SHP77 (cell line): ENCODE data around the gene YKT6.
A peak's percentile ranks its signal among the peaks of the same experiment; 100 is the strongest.
"Not testable (repeated sequence)": the region's sequence is repeated elsewhere in the genome, so short reads cannot be mapped to it uniquely, and the experiment has no call there.

Experiments used
- DNase-seq, 2 experiments: peaks; one replicate each; lab custom pipeline; 2025; lab: John Stamatoyannopoulos, UW

Gene YKT6

GRCh38 chr7:44172352-44172751, 28.4 kb upstream of the YKT6 start:
- no peak for DNase-seq

DNA sequence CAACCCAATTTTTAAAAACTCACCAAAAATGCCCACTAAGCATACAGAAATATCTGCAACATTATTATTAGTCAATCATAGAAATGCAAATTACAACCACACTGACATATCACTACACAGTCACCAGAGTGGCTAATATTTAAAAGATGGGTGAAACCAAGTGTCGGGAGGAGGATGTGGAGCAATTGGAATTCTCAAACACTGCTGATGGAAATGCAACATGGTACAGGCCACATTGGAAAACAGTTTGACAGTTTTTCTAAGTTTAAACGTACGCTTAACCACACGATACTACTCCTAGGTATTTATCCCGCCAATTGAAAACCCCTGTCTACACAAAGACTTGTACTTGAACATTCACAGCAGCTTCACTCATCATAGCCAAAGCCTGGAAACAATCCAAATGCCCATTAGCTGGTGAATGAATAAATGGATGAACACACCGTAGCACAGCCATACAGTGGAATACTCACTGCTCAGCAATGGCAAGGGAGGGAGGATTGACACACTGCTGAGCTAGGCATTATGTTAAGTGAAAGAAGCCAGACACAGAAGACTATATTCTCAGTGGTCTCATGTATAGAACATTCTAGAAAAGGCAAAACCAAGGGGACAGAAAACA, 27.9 kb upstream of the YKT6 start:
- no peak for DNase-seq

DNA sequence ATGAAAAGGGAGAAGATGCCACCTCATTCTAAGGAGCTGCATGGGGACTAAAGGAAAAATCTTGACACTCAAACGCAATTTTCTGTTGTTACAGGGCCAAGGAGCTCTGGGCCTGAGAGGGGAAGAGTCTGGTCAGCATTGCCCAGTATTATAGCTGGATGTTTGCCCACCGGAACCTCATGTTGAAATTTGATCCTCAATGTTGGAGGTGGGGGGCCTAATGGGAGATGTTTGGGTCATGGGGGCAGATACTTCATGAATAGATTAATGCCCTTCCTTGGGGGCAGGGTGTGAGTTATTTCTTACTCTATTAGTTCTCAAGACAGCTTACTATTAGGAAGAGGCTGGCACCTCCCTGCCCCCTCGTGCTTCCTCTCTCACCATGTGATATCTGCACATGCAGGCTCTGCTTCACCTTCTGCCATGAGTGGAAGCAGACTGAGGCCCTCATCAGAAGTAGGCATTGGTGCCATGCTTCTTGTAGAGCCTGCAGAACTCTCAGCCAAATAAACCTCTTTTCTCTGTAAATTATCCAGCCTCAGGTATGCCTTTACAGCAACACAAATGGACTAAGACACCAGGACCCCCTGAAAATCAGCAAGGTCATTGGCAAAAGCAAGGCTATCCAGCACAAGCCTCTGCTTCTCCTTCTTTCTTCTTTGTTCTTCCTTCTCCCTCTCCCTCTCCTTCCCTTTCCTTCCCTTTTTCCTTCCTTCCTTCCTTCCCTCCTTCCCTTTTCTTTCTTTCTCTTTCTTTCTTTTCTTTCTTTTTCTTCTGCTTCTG, 26.7 kb upstream of the YKT6 start:
- no peak for DNase-seq

DNA sequence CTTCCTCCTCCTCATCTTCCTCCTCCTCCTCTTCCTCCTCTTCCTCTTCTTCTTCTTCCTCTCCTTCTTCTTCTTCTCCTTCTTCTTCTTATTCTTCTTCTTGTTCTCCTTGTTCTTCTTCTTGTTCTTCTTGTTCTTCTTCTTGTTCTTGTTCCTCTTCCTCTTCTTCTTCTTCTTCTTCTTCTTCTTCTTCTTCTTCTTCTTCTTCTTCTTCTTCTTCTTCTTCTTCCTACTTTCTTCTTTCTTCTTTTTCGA, 26.2 kb upstream of the YKT6 start:
- not testable (repeated sequence) for DNase-seq

DNA sequence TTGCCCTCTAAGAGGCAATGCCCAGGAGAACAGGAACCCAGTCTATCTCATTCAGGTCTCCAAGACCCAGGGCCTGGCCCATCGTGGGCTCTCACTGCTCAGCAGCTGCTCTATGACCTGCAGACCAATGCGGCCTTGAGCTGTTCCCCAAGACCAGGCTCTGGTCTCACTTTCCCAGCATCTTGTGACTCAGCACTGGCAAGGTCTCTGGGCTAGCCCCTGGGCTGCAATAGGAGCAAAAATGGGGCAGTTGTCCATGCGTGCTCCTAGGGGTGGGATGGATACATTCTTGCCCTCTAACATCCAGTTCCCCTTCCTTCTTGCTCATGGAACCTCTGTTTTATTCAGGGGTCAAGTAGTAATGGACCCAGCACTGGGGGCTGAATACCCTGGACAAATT, 25.0 kb upstream of the YKT6 start:
- DNase-seq = no peak

DNA sequence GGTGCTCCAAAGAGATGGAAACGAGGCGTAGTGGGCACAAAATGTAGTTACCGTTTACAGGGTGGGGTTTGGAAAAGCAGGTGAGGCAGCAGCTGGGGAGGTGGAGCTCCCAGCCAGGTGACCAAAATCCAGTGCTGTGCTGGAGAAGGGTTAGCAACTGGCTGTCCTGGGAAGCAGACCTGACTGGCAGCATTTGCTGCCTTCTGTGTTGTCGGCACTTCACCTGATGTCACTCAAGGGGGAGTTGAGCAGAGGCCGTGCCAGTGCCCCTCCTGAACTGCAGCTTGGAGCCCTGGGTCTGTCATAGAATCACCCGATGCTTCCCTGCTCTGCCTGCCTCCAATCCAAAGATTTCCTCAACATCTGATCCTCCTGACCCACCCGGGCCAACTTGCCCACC, 24.3 kb upstream of the YKT6 start:
- DNase-seq = no peak

GRCh38 chr7:44177570-44178131, 23.1 kb upstream of the YKT6 start:
- no peak for DNase-seq

- DNase-seq = no peak
Measured at GRCh38 chr7:44180631-44181030, 20.1 kb upstream of the YKT6 start.

DNA sequence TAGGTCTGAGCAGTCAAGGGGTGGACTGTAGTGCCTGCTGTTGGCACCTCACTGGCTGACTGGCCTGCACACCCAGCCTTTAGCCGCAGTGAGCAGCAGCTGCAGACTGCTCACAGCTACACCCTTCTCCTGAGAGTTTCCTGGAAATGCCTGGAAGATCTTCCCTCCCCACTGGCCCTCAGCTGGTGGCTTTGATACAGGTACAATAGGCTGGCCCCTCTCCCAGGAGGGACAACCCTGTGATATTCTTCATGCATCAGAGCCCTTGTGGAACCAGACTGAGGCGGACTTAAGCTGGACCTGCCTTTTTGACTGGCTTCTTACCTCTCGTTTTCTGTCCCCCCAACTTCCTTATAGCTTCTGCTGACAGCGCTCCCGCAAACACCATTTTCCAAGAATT, 18.0 kb upstream of the YKT6 start:
- no peak for DNase-seq

- no peak for DNase-seq
Measured at GRCh38 chr7:44183386-44183785, 17.4 kb upstream of the YKT6 start.

DNA sequence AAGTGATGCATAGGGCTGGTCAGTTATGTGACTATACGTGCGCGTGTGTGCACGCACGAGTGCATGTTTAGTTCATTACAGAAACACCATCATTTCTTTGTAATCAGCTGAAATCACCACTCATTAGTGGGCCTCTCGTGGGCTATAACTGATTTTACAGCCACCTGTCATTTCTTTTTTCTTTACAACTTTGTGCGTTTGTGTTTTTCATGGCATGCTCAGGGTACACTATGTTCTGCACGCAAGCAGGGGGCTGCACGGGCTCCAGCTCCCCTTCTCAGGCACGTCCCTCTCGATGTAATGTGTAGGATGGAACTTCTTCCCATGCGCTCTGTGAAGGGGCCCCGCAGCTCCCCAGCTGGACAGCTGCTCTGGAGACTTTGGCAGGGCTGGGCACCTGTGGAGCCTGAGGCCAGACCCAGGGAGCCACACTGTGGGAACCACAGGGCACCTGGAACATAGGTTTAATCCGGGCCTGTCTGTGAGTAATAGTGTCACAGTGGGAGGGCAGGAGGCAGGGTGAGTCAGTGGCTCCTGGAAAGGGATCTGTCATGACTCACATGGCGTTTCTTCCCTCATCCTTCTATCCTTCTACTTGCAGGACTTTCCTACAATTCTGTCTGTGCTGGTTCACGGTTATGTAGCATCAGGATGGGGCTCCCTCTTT, 16.4 kb upstream of the YKT6 start:
- DNase-seq = no peak

DNA sequence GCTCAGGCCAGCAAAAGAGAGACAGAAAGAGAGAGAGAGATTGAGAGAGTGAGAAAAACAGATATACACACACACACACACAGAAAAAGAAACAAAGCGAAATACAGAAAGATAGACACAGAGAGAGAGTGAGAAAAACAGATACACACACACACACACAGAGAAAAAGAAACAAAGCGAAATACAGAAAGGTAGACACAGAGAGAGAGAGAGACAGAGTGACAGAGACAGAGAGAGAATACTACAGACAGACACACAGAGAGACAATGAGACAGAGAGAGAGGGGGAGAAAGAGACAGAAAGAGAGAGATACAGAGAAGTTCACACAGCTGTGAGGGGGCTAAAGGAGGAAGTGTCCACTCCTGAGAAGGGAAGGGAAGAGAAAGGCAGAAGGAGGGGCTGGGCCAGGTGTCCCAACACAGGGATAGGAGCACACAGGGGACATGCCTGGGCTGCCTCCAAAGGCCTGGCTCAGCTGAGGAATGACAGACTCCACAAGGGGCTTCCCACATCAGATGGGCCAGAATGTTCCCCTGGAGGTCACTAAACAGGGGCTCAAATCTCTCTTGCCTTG, 15.8 kb upstream of the YKT6 start:
- DNase-seq = no peak

GRCh38 chr7:44185729-44186128, 15.0 kb upstream of the YKT6 start:
- DNase-seq = no peak

DNA sequence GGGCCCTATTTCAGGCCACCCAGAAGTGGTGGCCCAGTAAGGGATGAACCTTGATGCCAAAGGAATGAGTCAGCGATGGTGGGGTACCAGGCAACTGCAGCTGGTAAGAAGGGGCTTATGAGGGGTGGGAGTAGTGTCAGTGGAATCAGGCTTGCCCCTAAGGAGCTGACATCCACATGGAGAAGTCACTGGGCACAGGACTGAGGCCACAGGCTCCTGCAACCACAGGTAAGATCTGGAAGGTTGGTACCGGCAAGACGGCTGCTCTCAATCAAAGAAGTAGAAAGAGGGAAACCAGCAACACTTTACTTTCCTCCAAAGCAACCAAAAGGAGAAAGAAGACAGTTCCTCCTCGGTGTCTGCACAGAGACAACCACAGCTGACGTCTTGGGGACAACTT, 14.0 kb upstream of the YKT6 start:
- no peak for DNase-seq

GRCh38 chr7:44187636-44188416, 13.0 kb upstream of the YKT6 start:
- DNase-seq = no peak

GRCh38 chr7:44188480-44189225, 12.1 kb upstream of the YKT6 start:
- no peak for DNase-seq

GRCh38 chr7:44189286-44189992, 11.3 kb upstream of the YKT6 start, which contains the start of gene GCK:
TSS of gene GCK (minus strand) at chr7:44189439. CDS start at chr7:44188953, 486 bp downstream.
- DNase-seq = peak; percentile 44 to 52

- DNase-seq = no peak
Measured at GRCh38 chr7:44189993-44190872, 10.5 kb upstream of the YKT6 start.

DNA sequence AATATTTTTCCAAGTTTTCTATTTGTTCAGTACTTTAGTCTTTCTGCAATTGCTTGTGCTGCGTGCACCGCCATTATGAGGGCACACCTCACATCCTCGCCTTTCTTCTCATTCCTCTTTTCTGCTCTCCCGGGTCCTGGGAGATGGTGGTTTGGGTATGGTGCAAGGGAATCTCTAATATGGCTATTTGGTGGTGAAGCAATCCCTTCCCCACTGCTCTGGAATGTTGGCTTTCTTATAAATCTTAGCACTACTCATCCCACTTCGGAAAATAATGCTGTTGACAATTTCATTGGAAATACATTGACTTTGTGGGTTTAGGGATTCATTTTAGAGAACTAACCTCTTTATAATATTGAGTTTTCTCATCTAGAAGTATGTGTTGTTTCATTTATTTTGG, 9.6 kb upstream of the YKT6 start:
- DNase-seq = no peak
